Esophagus squamous epithelium (tissue), 5 donors: Measurements from ENCODE around the gene SIRPG. TPM values are rescaled to one million over a fixed set of nuclear protein-coding genes. Genes with fewer than 3 reads are reported as not detected.

Experiments
- DNase-seq: peaks from one replicate; lab custom pipeline; 2025; lab: John Stamatoyannopoulos, UW
- H3K27ac ChIP-seq, 4 donors: fragments of 200-600 bp; sonication (generic); one replicate each; pipeline ENCODE4 v1.5.1; 2016 to 2019; ENCODE audit warnings: mild to moderate bottlenecking in 1 of 4
- H3K27me3 ChIP-seq, 4 donors: fragments of 200-600 bp; sonication (generic); 1 replicate in 3 of 4; 2 replicates in 1 of 4; pipeline versions ENCODE4 v1.5.1 to v1.6.0; 2017 to 2021; ENCODE audit warnings: antibody characterized with exemption in 1 of 4
- H3K36me3 ChIP-seq, 3 donors: fragments of 200-600 bp; sonication (generic); one replicate each; pipeline ENCODE4 v1.5.1; 2016 to 2019
- H3K4me1 ChIP-seq, 3 donors: fragments of 200-600 bp; sonication (generic); one replicate each; pipeline ENCODE4 v1.5.1; 2017 to 2019
- H3K4me3 ChIP-seq, 4 donors: fragments of 200-600 bp; sonication (generic); 1 replicate in 3 of 4; 2 replicates in 1 of 4; pipeline ENCODE4 v1.5.1; 2016 to 2019; ENCODE audit warnings: mild to moderate bottlenecking in 2 of 4, moderate library complexity in 1 of 4
- H3K9me3 ChIP-seq, 3 donors: fragments of 200-600 bp; sonication (generic); one replicate each; pipeline ENCODE4 v1.5.1; 2016 to 2019
- CTCF ChIP-seq, 6 experiments: fragments of 450-650 bp in 4 of 6; fragments of 200-600 bp in 2 of 6; sonication (generic) in 2 of 6; IDR thresholded peaks; one replicate each; pipeline ENCODE4 v1.5.1; 2016 to 2019; ENCODE audit warnings: antibody characterized with exemption in 6 of 6, mild to moderate bottlenecking in 4 of 6, moderate library complexity in 4 of 6
- POLR2A ChIP-seq, 4 donors: fragments of 450-650 bp; IDR thresholded peaks; one replicate each; pipeline ENCODE4 v1.6.1; 2017; ENCODE audit warnings: antibody characterized with exemption in 4 of 4, mild to moderate bottlenecking in 4 of 4, moderate library complexity in 3 of 4
- WGBS, 2 donors: methylation state at CpG; one replicate each; pipeline ENCODE4 v1.1.5; 2018; 5-methylcytosine and 5-hydroxymethylcytosine counted together
- intact Hi-C: fragments of 100-400 bp; cut with DNase I; formaldehyde crosslinking; loops from one replicate; pipeline ENCODE4 v1.15.0; 2022
- total RNA-seq, 4 donors: library from RNA; depleted of rRNA; stranded (reverse); fragments of >200 nt; gene quantifications; one replicate each; pipeline ENCODE4 v1.1.0, GENCODE V29; 2016
- donor health status: DM: yes; HTN: yes; CAD: no.

The SIRPG gene
- total RNA-seq, 4 donors from 2014 or later, result 1.1 to 1.7 (median 1.5) TPM; not detected in 1

- DNase-seq, result no peak
- no peaks in the 10 kb centered on the region for H3K36me3 ChIP-seq
- H3K4me3 ChIP-seq, result no peak overlapping the region
- H3K27me3 ChIP-seq, result peaks cover 0 to 23% (median 0%) of the 10 kb centered on the region in 4 donors
- no peaks in the 10 kb centered on the region for H3K9me3 ChIP-seq
- no peak for TF ChIP-seq POLR2A (IDR thresholded peaks at IDR 0.05)
- no peak for TF ChIP-seq CTCF (IDR thresholded peaks at IDR 0.05)
- H3K4me1 ChIP-seq, result no peaks in the 10 kb centered on the region
- H3K27ac ChIP-seq, result no peak overlapping the region
- intact Hi-C loops, result no loop called here
Observed at GRCh38 chr20:1654996-1655395, 2.6 kb downstream of the SIRPG start.

- no peak for TF ChIP-seq POLR2A (IDR thresholded peaks at IDR 0.05)
- no peak for TF ChIP-seq CTCF (IDR thresholded peaks at IDR 0.05)
- peaks cover 0 to 7% (median 0%) of the 10 kb centered on the region in 4 donors for H3K27me3 ChIP-seq
- intact Hi-C loops, result no loop called here
- no peaks in the 10 kb centered on the region for H3K36me3 ChIP-seq
- no peak for DNase-seq
- no peaks in the 10 kb centered on the region for H3K4me1 ChIP-seq
- WGBS, 2 donors, result 57 to 61% methylated on average over 3 of the region's 3 CpGs
- no peak overlapping the region for H3K4me3 ChIP-seq
- H3K9me3 ChIP-seq, result no peaks in the 10 kb centered on the region
- H3K27ac ChIP-seq, result no peak overlapping the region
Observed at GRCh38 chr20:1652960-1653359, 4.6 kb downstream of the SIRPG start.

- H3K27me3 ChIP-seq, result no peaks in the 10 kb centered on the region
- H3K9me3 ChIP-seq, result no peaks in the 10 kb centered on the region
- H3K27ac ChIP-seq, result no peak overlapping the region
- TF ChIP-seq POLR2A (IDR thresholded peaks at IDR 0.05), result no peak
- TF ChIP-seq CTCF (IDR thresholded peaks at IDR 0.05), result no peak
- H3K4me1 ChIP-seq, result no peaks in the 10 kb centered on the region
- DNase-seq, result no peak
- WGBS, 2 donors, result 33 to 58% methylated on average over 1 of the region's 1 CpG
- H3K36me3 ChIP-seq, result no peaks in the 10 kb centered on the region
- H3K4me3 ChIP-seq, result no peak overlapping the region
- intact Hi-C loops, result no loop called here
Observed at GRCh38 chr20:1652104-1652503, 5.5 kb downstream of the SIRPG start.

GRCh38 chr20:1651268-1652058 lies 6.1 kb downstream of the SIRPG start:
- Histone ChIP-seq H3K4me3 (no peak overlapping the region), H3K27ac (no peak overlapping the region), H3K36me3 (no peaks in the 10 kb centered on the region), H3K4me1 (no peaks in the 10 kb centered on the region), H3K9me3 (no peaks in the 10 kb centered on the region), H3K27me3 (no peaks in the 10 kb centered on the region)
- 42 to 46% methylated on average over 3 of the region's 3 CpGs for WGBS, 2 donors
- TF ChIP-seq CTCF (IDR thresholded peaks at IDR 0.05) (no peak), POLR2A (IDR thresholded peaks at IDR 0.05) (no peak)
- intact Hi-C loops, result no loop called here
- no peak for DNase-seq

GRCh38 chr20:1648101-1648500 lies 9.5 kb downstream of the SIRPG start:
- WGBS, 2 donors, result 66 to 67% methylated on average over 5 of the region's 5 CpGs
- H3K27me3 ChIP-seq, result peaks cover 0 to 6% (median 0%) of the 10 kb centered on the region in 4 donors
- intact Hi-C loops, result no loop called here

More at GRCh38 chr20:1648101-1648500, 9.5 kb downstream of the SIRPG start:
- H3K27ac ChIP-seq, result no peak overlapping the region
- no peaks in the 10 kb centered on the region for H3K4me1 ChIP-seq
- no peaks in the 10 kb centered on the region for H3K9me3 ChIP-seq
- TF ChIP-seq CTCF (IDR thresholded peaks at IDR 0.05), result no peak
- TF ChIP-seq POLR2A (IDR thresholded peaks at IDR 0.05), result no peak
- no peaks in the 10 kb centered on the region for H3K36me3 ChIP-seq
- no peak overlapping the region for H3K4me3 ChIP-seq
- no peak for DNase-seq
